ENCODE data around the gene ABLIM2.

ABLIM2 gene

DNA sequence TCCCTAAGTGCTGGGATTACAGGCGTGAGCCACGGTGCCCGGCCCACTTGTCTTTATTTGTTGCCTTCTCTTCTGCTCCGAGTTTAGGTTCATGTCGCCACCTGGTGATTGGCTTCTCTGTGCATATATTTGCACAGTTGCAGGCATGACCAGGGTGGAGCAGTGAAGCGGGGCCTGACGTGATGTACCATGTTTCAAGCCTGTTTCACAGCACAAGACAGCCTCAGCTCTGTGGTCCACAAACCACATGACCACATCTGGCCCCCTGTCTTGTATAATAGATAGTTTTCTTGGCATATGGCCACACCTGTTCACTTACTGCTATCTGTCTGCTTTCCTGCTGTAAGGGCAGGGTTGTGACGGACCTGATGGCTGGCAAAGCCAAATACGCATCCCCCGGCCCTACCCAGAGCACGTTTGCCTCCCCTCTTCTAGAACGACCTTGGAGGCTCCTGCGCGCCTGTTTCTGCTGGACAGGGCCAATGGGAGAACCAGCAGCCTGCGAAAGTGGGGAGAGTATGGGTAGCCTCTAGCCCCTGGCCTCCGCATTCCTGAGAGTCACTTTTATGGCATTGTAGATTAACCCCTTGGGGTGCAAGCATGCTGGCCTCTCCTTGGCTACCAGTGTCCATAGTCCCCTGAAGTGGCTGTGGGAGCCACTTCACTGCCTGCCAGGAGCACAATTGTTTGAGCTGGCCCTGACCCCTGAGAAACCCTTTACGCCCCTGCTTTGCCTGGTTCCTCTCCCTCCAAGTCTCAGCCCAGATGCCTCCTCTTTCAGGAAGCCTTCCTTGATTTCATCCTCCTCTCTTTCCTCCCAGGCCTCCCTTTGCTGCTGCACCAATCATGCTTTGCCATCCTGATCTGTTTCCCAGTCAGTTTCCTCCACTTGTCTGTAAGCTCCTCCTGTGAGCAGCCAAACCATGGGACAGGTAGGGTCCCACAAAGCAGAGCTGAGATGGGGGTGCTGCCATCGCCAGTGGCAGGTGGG is 34.4 kb upstream of the ABLIM2 start:
- no peak for DNase-seq

DNA sequence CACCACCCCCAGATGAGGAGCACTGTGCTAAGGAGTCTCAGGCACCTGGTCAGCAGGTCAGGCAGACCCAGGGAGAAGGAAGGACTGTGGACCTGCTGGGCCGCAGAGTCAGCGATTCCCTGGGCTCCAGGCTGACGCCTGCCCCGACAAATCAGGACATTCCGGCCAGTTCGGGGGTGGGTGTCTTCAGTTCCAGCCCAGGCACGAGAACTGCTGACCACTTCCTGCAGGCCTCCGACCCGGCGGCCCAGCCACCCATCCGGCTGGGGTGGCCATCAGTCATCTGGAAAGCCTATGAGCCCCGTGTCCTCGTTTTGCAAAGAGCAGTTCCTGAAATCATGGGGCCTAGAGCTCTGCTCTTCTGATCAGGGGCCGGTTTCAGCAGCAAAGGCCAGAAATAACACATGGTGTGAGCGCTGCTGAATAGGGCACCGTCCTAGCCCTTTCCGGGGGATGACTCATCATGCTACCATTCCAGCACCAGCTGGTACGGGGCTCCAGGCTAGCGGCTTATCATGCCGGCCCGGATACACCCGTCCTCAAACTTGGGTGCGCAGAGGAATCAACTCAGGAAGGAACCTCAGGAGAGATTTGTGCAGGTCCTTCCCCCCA is 32.6 kb upstream of the ABLIM2 start:
- DNase-seq = no peak

- DNase-seq = no peak
Measured at GRCh38 chr4:8189551-8190466, 31.2 kb upstream of the ABLIM2 start.

- no peak for DNase-seq
Measured at GRCh38 chr4:8188743-8189550, 30.3 kb upstream of the ABLIM2 start.

DNA sequence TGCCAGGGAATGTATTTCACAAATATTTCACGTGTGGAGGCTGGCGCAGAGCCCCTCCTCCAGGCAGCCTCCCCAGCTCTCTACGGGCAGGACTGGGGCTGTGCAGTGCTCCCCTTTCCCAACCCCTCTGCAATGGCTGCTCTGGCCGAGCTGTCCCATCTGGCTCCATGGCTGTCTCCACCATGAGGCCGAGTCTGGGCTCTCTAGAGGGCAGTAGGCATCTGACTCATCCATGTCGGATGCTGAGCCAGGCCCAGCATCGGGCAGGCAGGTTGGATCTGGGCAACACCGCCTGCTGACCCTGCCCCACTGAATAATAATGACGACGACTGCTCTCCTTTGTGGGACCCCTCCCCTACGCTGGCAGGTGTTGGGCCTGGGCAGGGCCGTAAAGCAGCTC is 29.5 kb upstream of the ABLIM2 start:
- DNase-seq = no peak

- DNase-seq = no peak
Measured at GRCh38 chr4:8185930-8186329, 27.3 kb upstream of the ABLIM2 start.

- DNase-seq = no peak
Measured at GRCh38 chr4:8185295-8185694, 26.7 kb upstream of the ABLIM2 start.

DNA sequence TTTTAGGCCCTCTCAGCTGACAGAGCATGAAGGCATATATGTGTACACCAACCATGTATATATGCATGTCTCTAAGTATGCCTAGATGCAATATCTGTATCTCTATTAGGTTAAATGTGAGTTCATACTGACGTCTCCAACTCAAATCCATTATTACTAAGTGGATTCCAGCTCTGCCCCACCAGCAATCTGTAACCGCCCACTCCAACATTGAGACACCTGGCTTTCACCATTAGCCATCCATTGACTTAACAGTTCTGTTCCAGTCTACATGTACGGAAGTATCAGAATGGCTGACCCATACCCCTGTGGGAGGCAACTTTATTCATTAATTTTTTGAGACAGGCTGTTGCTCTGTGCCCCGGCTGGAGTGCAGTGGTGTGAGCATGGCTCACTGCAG is 25.4 kb upstream of the ABLIM2 start:
- no peak for DNase-seq

- no peak for DNase-seq
Measured at GRCh38 chr4:8182858-8183725, 24.5 kb upstream of the ABLIM2 start.

- no peak for DNase-seq
Measured at GRCh38 chr4:8182294-8182693, 23.7 kb upstream of the ABLIM2 start.

DNA sequence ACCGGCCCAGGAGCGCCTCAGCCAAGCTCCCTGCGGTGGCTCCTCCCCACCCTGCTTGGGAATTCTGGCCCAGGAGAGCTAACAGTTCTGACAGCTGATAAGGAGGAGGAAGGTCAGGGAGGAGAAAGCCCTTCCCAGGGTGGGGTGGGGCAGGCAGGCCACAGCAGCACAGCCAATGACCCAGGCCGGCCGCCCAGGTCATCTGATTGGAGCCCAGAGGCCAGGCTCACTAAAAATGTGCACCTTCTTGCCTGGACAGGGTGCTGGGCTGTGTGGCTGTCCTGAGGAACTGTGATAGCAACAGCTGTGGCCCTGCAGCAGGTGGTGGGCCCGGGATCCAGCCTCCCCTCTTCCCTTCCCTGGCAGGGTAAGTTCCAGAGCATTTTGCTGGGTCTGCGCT is 23.2 kb upstream of the ABLIM2 start:
- DNase-seq = no peak

GRCh38 chr4:8181119-8181518 is 22.5 kb upstream of the ABLIM2 start:
- DNase-seq = no peak

DNA sequence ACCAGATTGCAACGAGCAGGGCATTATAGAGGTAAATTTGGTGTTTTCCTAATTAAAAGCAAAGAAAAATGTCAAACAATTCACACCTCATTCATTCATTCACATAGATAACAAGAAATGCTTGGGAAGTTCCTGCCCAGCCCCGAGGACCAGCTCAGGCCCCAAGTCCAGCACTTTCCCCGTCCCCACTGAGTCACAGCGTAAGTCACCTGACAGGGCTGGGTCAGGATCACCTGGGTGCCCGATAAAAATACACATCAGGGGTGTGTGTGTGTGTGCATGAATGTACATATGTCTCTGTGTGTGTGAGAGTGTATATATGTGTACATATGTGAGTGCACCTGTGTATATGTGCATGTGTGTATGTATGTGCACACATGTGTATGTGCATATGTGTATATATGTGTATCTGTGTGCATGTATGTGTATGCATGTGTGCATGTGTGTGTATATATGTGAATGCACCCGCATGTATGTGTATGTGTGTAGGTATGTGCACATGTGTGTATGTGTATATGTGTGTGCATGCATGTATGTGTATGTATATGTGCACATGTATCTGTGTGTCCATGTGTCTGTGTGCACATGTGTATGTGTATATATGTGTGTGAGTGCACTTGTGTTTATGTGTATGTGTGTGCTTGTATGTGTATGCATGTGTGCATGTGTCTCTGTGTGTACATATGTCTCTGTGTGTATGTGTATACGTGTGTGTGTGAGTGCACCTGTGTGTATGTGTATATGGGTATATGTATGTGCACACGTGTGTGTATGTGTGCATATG is 21.9 kb upstream of the ABLIM2 start:
- no peak for DNase-seq

- no peak for DNase-seq
Measured at GRCh38 chr4:8179771-8180170, 21.2 kb upstream of the ABLIM2 start.

DNA sequence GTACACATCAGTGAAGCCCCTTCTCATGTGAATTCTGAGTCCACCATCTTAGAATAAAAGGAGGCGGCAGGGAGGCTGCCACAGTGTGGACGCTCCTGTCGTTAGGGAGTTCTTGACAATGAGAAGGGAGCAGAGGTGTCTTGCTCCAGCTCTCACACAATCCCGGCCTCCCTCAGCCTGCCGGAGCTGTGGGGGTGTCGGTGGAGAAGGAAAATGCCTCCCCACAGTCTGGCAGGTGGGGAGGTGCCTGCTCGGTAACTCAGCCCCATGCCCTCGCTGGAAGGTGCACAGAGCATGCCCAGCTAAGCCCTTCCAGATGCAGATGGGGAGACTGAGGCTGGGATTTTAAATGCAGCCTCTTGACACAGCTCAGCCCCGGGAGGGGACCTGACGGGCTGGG is 20.5 kb upstream of the ABLIM2 start:
- no peak for DNase-seq

- no peak for DNase-seq
Measured at GRCh38 chr4:8177956-8178355, 19.3 kb upstream of the ABLIM2 start.

DNA sequence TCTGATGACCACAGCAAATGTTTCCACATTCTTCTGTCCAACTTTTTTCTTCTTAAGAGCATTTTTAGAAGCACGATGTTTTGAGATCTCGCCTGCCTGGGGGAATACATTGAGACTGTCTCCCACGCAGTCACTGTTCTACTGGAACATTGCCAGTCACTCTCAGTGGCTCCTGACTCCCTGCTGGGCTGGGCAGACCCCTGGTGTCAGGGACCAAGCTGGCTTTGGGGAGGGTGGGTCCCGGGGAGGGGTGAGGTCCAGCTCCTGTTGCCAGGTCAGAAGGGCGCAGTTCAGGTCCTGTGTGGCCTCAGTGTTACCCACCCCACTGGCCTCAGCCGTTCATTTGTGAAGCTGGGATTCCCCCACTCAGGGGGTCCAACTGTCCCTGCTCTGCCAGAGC is 18.9 kb upstream of the ABLIM2 start:
- no peak for DNase-seq

DNA sequence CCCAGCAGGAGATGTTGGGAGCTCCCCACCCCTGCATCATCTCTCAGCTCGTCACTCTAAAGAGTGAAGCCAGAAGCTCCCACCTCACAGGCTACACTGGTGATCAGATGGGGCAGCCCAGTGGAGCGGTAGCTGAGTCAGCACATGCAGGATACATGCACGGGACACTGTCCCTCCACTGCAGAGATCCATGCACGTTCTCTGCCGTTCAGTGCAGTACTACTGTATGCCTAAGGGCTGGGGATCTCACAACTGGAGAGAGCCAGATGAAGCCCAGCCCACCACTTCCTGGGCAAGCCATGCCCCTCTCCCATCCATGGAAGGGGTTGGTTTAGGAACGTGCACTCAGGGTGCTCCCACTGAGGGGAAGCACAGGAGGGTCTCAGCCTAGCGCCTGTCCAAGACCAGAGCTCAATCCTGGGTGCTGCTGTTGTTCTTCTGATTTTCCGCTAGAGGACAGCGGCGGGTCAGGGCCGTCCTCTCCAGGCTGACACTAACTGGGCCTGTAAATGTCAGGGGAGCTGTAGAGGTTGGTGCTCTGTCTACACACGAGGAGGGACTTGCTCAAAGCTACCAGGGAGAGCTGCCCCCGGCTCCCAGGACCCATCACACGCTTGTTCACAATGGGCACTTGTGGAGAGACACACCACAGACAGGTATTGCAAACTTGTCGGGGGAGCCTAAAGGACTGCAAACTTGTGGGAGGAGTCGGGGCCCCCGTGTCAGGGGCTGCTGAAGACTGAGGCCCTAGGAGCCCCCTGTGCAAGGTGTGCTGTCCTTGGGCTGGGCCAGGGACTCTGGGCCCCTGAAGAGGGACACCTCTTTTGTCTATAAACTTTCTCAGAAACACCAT is 18.2 kb upstream of the ABLIM2 start:
- DNase-seq = no peak

GRCh38 chr4:8175686-8176085 is 17.1 kb upstream of the ABLIM2 start:
- no peak for DNase-seq

- no peak for DNase-seq
Measured at GRCh38 chr4:8174970-8175369, 16.4 kb upstream of the ABLIM2 start.
